NCI-H2171 (cell line): ENCODE data around the gene KLC4.
"Not testable (repeated sequence)": the region's sequence is repeated elsewhere in the genome, so short reads cannot be mapped to it uniquely, and the experiment has no call there.

Experiments used
- DNase-seq: peaks from one replicate; lab custom pipeline; 2025; lab: John Stamatoyannopoulos, UW

Gene KLC4

GRCh38 chr6:43093436-43094289 lies 34.2 kb downstream of the KLC4 start:
- no peak for DNase-seq

GRCh38 chr6:43095939-43096338 lies 36.5 kb downstream of the KLC4 start:
- DNase-seq: no peak

GRCh38 chr6:43096451-43097097 lies 37.1 kb downstream of the KLC4 start:
- DNase-seq: no peak

- DNase-seq: no peak
These were observed 37.7 kb downstream of the KLC4 start for GRCh38 chr6:43097098-43097489.

DNA sequence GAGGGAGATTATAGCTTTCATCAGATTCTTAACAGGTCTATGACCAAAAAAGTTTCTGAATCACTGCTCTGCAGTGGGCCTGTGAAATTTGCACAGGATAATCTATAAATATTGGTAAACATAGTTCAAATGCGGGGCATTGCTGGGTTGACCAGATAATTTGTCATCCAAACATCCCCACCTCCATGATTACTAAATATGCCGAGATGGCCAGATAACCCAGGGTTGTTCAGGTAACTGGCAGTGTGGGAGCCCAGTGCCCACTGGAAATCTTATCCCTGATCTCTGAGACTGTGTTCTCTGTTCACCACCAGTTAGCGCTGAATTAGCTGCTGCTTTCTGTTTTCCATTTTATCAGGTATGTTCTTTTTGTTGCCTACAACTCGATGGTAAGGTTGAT lies 38.1 kb downstream of the KLC4 start:
- DNase-seq: no peak

DNA sequence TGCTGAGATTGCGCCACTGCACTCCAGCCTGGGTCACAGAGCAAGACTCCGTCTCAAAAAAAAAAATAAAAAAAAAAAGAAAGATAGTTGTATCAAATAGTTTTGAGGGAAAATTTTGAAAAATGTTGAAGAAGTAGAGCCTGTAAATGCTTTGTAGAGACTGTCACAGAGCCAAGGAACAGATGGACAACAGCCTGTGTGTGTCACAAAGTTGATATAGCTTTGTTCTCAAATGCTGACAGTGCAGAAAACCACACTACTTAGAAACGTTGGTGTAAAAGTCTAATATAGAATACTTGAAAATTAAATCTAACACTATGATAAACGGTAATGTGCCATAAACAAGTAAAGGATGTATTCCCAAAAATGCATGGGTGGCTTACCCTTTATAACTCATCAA lies 42.1 kb downstream of the KLC4 start:
- no peak for DNase-seq

DNA sequence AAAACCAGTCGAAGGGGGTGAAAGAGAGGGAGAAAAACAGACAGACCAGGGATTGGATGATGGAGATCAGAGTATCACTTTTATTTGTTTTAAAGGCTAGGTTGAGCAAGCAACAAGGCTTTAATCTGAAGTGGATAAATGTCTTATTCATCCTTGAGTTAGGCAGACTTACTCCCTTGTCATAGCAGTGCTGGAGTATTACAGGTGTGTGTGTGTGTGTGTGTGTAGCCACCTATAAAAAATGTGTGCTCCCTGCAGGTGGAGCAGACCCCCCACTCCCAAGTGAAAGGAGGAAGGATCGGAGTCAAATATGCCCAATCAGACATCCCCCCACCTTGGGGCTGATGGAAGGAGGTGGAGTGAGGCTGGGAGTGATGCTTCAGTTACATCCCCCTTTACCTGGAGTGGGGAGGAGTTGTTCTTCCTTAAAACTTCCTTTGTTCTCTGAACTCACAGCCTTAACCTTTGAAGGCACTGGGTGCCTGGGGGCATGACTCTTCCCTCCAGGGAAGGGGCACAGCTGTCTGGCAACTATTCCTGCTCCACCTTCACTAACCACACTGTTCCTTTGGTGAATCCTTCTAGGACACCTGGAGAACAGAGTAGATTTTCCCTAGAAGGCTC lies 43.9 kb downstream of the KLC4 start:
- DNase-seq: no peak

- DNase-seq: no peak
These were observed 46.2 kb downstream of the KLC4 start for GRCh38 chr6:43105538-43106222.

GRCh38 chr6:43107344-43108062 lies 48.1 kb downstream of the KLC4 start:
- no peak for DNase-seq

- DNase-seq: no peak
These were observed 54.2 kb downstream of the KLC4 start for GRCh38 chr6:43113431-43114260.

- DNase-seq: no peak
These were observed 55.9 kb downstream of the KLC4 start for GRCh38 chr6:43115365-43115764.

DNA sequence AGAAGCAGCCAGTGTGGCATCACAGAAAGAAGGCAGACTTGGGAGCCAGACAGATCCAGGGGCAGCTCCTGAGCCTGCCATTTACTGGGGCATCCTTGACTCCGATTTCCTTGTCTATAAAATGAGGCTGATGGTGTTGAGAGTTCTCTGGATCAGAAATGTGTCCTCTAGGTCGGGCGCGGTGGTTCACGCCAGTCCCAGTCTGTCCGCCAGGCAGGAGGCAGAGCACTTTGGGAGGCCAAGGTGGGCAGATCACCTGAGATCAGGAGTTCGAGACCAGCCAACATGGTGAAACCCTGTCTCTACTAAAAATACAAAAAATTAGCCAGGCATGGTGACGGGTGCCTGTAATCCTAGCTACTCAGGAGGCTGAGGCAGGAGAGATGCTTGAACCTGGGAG lies 58.0 kb downstream of the KLC4 start:
- DNase-seq: not testable (repeated sequence)

DNA sequence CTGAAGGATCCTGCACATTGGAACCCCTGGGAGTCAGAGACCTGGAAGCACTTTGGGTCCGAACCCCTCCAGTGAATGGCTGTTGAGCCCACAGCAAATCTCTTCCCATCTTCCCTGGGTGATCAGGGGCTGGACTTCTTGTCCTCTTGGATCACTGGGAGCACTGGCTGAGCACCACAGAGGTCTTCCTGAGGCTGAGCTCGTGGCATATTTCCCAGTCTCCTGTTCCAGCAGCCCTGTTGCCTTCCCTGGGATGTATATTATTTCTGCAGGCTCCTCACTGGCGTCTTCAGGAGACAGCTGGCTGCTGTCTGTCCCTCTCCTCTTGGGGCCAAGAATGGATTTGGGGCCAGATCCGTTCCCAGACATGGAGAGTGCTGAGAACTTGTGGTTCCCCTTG lies 60.1 kb downstream of the KLC4 start:
- DNase-seq: no peak

DNA sequence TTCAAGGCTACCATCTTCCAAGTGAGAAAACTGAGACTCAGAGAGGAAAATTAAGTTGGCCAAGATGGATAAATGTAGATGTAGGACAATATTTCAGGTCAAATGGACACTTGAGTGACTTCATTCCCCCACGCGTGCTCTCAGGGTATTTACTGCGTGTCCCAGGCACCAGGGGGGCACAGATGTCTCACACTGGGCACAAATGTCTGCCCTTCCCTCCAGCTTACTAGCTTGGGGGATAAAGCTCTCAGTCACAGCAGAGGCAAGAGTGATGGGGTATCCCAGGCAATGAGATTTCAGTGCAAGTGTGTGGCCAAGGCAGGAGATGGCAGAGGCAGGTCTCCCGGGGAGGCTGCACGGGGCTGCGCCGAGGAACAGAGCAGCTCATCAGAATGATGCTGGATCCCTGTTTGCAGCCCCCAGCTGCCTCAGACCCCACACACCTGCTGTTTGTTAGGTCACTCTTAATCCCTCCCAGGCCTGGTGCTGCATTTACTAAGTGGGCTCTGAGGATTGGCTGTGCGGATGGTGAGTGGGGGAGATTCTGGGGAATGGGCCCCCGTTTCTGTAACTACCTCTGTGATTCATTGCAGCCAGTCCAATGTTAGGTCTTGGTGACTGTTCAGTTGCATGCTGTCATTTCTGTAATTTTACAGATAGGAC lies 60.8 kb downstream of the KLC4 start:
- DNase-seq: no peak

GRCh38 chr6:43120944-43121913 lies 61.8 kb downstream of the KLC4 start:
- DNase-seq: no peak

DNA sequence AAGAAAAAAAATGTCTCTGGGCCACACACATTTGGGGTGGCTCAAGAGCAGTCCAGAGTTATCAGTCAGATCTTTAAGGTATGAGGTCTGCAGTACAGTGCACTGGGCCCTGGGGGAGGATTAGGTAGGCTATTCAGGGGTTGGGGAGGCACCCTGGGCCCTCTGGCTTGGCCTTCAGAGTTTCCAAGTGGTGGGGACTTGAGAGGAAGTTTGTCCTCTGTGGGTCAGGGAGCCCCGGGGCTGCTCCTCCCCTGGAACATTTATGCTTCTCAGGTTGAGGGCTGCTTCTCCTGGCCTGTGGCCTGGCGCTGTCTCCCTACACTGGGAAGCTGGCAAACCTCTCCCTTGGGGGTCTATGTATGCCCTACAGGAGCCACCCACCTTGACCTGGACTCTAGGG lies 62.7 kb downstream of the KLC4 start:
- DNase-seq: no peak

DNA sequence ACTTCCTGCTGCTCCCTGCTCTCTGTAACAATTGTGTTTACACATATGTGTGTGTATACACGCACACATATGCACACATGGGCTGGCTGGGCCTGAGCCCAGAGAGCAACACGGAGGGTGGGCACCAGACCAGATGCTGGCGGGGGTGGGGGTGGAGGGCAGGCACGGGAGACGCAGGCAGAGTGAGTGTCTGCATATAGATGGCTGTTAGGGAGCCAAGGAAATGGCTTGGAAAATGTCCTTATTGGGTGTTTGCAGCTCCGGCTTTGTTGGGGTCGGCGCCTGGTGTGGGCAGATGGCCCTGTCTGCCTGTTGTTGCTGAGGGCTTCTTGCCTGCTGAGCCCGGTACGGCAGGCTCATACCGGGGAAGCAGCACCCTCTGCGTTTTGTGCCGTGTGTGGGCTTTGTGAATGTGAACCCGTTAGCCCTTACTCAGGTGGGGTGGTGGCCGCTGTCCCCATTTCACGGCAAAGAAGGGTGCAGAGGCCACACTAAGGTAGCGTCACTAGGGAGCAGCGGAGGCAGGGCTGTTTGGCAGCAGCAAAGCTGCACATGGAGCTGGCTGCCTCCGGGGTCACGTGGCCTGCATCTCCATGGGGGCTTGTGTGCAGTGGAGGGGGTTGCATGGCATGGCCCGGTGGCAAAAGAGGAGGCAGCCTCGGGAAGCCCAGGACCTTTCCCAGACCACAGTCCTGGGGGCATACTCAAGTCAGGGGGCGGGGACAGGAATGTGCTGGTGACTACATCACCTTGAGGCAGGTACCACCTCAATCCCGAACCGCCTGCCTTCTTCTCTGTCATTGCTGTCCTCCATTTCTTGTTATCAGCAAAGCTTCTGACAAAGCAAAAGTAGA lies 64.3 kb downstream of the KLC4 start:
- peak; percentile 75 for DNase-seq

- no peak for DNase-seq
These were observed 65.0 kb downstream of the KLC4 start for GRCh38 chr6:43124481-43124880.
